ENCODE measurements around the gene CLEC3B.

The CLEC3B gene

GRCh38 chr3:45078910-45079522 is 52.9 kb downstream of the CLEC3B start:
- Histone ChIP-seq H3K4me3 (ENCODE audit: control insufficient read depth in 1 of 7, extremely low read depth in 1 of 7, insufficient read depth in 4 of 7, low read depth in 2 of 7, low read length in 6 of 7) (no peak overlapping the region), H3K9me3 (ENCODE audit: control extremely low read depth in 1 of 5, control insufficient read depth in 4 of 5, insufficient read depth in 2 of 5, low read depth in 1 of 5, low read length in 4 of 5) (peaks cover 0 to 6% (median 3%) of the 10 kb centered on the region in 5 experiments), H3K27me3 (replicated peaks in 2 of 5; ENCODE audit: control insufficient read depth in 4 of 5, insufficient read depth in 5 of 5, low read length in 4 of 5) (no peaks in the 10 kb centered on the region), H3K27ac (ENCODE audit: insufficient read depth in 1 of 2, low read depth in 1 of 2, low read length in 2 of 2, poor library complexity in 1 of 2, severe bottlenecking in 2 of 2) (no peak overlapping the region), H3K36me3 (ENCODE audit: control insufficient read depth in 4 of 4, insufficient read depth in 4 of 4, low read length in 3 of 4) (peaks cover 0 to 14% (median 5%) of the 10 kb centered on the region in 4 experiments), H3K4me1 (ENCODE audit: control extremely low read depth in 1 of 4, control insufficient read depth in 4 of 4, insufficient read depth in 4 of 4, low read length in 3 of 4) (peaks cover 0 to 9% (median 1%) of the 10 kb centered on the region in 4 experiments)
- ChIA-PET POLR2A (no interaction called here), CTCF (interaction anchor here (0.6 to 1.6 kb wide), 2 partner anchors 132 to 164 kb away, joined by 3 to 6 read pairs; no protein-coding TSS in a partner anchor)
- peak; percentile 37 to 61 (median 60) for DNase-seq
- WGBS (ENCODE audit: insufficient coverage): 84% methylated on average over 4 of the region's 8 CpGs

- CTCF ChIA-PET: interaction anchor here (0.8 to 1.6 kb wide), 4 partner anchors 10 to 153 kb away, joined by 3 to 6 read pairs (median 4); no protein-coding TSS in a partner anchor
These were observed 53.6 kb downstream of the CLEC3B start for GRCh38 chr3:45079715-45080114.

GRCh38 chr3:45080824-45081223 is 54.7 kb downstream of the CLEC3B start:
- CTCF ChIA-PET: interaction anchor here (1.1 kb wide), 1 partner anchor 152 kb away, joined by 3 read pairs; no protein-coding TSS in a partner anchor
- H3K27me3 ChIP-seq (replicated peaks in 2 of 5; ENCODE audit: control insufficient read depth in 4 of 5, insufficient read depth in 5 of 5, low read length in 4 of 5): no peaks in the 10 kb centered on the region
- 100% methylated on average over 1 of the region's 1 CpG for WGBS (ENCODE audit: insufficient coverage)

More at GRCh38 chr3:45079715-45080114, 53.6 kb downstream of the CLEC3B start:
- Histone ChIP-seq H3K27ac (ENCODE audit: insufficient read depth in 1 of 2, low read depth in 1 of 2, low read length in 2 of 2, poor library complexity in 1 of 2, severe bottlenecking in 2 of 2) (no peak overlapping the region), H3K36me3 (ENCODE audit: control insufficient read depth in 4 of 4, insufficient read depth in 4 of 4, low read length in 3 of 4) (peaks cover 0 to 20% (median 7%) of the 10 kb centered on the region in 4 experiments), H3K27me3 (replicated peaks in 2 of 5; ENCODE audit: control insufficient read depth in 4 of 5, insufficient read depth in 5 of 5, low read length in 4 of 5) (no peaks in the 10 kb centered on the region), H3K4me3 (ENCODE audit: control insufficient read depth in 1 of 7, extremely low read depth in 1 of 7, insufficient read depth in 4 of 7, low read depth in 2 of 7, low read length in 6 of 7) (no peak overlapping the region), H3K4me1 (ENCODE audit: control extremely low read depth in 1 of 4, control insufficient read depth in 4 of 4, insufficient read depth in 4 of 4, low read length in 3 of 4) (peaks cover 0 to 9% (median 1%) of the 10 kb centered on the region in 4 experiments), H3K9me3 (ENCODE audit: control extremely low read depth in 1 of 5, control insufficient read depth in 4 of 5, insufficient read depth in 2 of 5, low read depth in 1 of 5, low read length in 4 of 5) (peaks cover 0 to 6% (median 3%) of the 10 kb centered on the region in 5 experiments)
- peak in 2 of 3 donors; percentile 15 to 34 for DNase-seq
- POLR2A ChIA-PET: no interaction called here
- WGBS (ENCODE audit: insufficient coverage): no CpG with 5 or more reads among the region's 1 CpG

GRCh38 chr3:45081506-45082141 is 55.5 kb downstream of the CLEC3B start:
- no peaks in the 10 kb centered on the region for H3K27me3 ChIP-seq (replicated peaks in 2 of 5; ENCODE audit: control insufficient read depth in 4 of 5, insufficient read depth in 5 of 5, low read length in 4 of 5)
- H3K27ac ChIP-seq (ENCODE audit: insufficient read depth in 1 of 2, low read depth in 1 of 2, low read length in 2 of 2, poor library complexity in 1 of 2, severe bottlenecking in 2 of 2): no peak overlapping the region
- H3K36me3 ChIP-seq (ENCODE audit: control insufficient read depth in 4 of 4, insufficient read depth in 4 of 4, low read length in 3 of 4): peaks cover 2 to 39% (median 18%) of the 10 kb centered on the region in 4 experiments
- ChIA-PET CTCF (no interaction called here), POLR2A (no interaction called here)
- peaks cover 0 to 6% (median 3%) of the 10 kb centered on the region in 5 experiments for H3K9me3 ChIP-seq (ENCODE audit: control extremely low read depth in 1 of 5, control insufficient read depth in 4 of 5, insufficient read depth in 2 of 5, low read depth in 1 of 5, low read length in 4 of 5)
- no peak for DNase-seq
- WGBS (ENCODE audit: insufficient coverage): 100% methylated on average over 1 of the region's 2 CpGs
- peaks cover 0 to 4% (median 1%) of the 10 kb centered on the region in 4 experiments for H3K4me1 ChIP-seq (ENCODE audit: control extremely low read depth in 1 of 4, control insufficient read depth in 4 of 4, insufficient read depth in 4 of 4, low read length in 3 of 4)
- H3K4me3 ChIP-seq (ENCODE audit: control insufficient read depth in 1 of 7, extremely low read depth in 1 of 7, insufficient read depth in 4 of 7, low read depth in 2 of 7, low read length in 6 of 7): no peak overlapping the region

More at GRCh38 chr3:45080824-45081223, 54.7 kb downstream of the CLEC3B start:
- POLR2A ChIA-PET: no interaction called here
- H3K4me1 ChIP-seq (ENCODE audit: control extremely low read depth in 1 of 4, control insufficient read depth in 4 of 4, insufficient read depth in 4 of 4, low read length in 3 of 4): peaks cover 0 to 8% (median 1%) of the 10 kb centered on the region in 4 experiments
- no peak overlapping the region for H3K27ac ChIP-seq (ENCODE audit: insufficient read depth in 1 of 2, low read depth in 1 of 2, low read length in 2 of 2, poor library complexity in 1 of 2, severe bottlenecking in 2 of 2)
- no peak for DNase-seq
- H3K4me3 ChIP-seq (ENCODE audit: control insufficient read depth in 1 of 7, extremely low read depth in 1 of 7, insufficient read depth in 4 of 7, low read depth in 2 of 7, low read length in 6 of 7): no peak overlapping the region
- peaks cover 2 to 31% (median 15%) of the 10 kb centered on the region in 4 experiments for H3K36me3 ChIP-seq (ENCODE audit: control insufficient read depth in 4 of 4, insufficient read depth in 4 of 4, low read length in 3 of 4)
- H3K9me3 ChIP-seq (ENCODE audit: control extremely low read depth in 1 of 5, control insufficient read depth in 4 of 5, insufficient read depth in 2 of 5, low read depth in 1 of 5, low read length in 4 of 5): peaks cover 0 to 6% (median 3%) of the 10 kb centered on the region in 5 experiments

GRCh38 chr3:45082142-45082538 is 56.0 kb downstream of the CLEC3B start:
- H3K4me3 ChIP-seq (ENCODE audit: control insufficient read depth in 1 of 7, extremely low read depth in 1 of 7, insufficient read depth in 4 of 7, low read depth in 2 of 7, low read length in 6 of 7): no peak overlapping the region
- H3K36me3 ChIP-seq (ENCODE audit: control insufficient read depth in 4 of 4, insufficient read depth in 4 of 4, low read length in 3 of 4): peaks cover 3 to 44% (median 22%) of the 10 kb centered on the region in 4 experiments
- H3K27me3 ChIP-seq (replicated peaks in 2 of 5; ENCODE audit: control insufficient read depth in 4 of 5, insufficient read depth in 5 of 5, low read length in 4 of 5): no peaks in the 10 kb centered on the region
- WGBS (ENCODE audit: insufficient coverage): 97% methylated on average over 5 of the region's 5 CpGs
- DNase-seq: no peak
- H3K9me3 ChIP-seq (ENCODE audit: control extremely low read depth in 1 of 5, control insufficient read depth in 4 of 5, insufficient read depth in 2 of 5, low read depth in 1 of 5, low read length in 4 of 5): peaks cover 0 to 6% (median 3%) of the 10 kb centered on the region in 5 experiments
- no peak overlapping the region for H3K27ac ChIP-seq (ENCODE audit: insufficient read depth in 1 of 2, low read depth in 1 of 2, low read length in 2 of 2, poor library complexity in 1 of 2, severe bottlenecking in 2 of 2)
- POLR2A ChIA-PET: no interaction called here
- CTCF ChIA-PET: no interaction called here
- peaks cover 0 to 4% (median 1%) of the 10 kb centered on the region in 4 experiments for H3K4me1 ChIP-seq (ENCODE audit: control extremely low read depth in 1 of 4, control insufficient read depth in 4 of 4, insufficient read depth in 4 of 4, low read length in 3 of 4)

- peaks cover 0 to 6% (median 3%) of the 10 kb centered on the region in 5 experiments for H3K9me3 ChIP-seq (ENCODE audit: control extremely low read depth in 1 of 5, control insufficient read depth in 4 of 5, insufficient read depth in 2 of 5, low read depth in 1 of 5, low read length in 4 of 5)
- no peak overlapping the region for H3K4me3 ChIP-seq (ENCODE audit: control insufficient read depth in 1 of 7, extremely low read depth in 1 of 7, insufficient read depth in 4 of 7, low read depth in 2 of 7, low read length in 6 of 7)
- H3K27ac ChIP-seq (ENCODE audit: insufficient read depth in 1 of 2, low read depth in 1 of 2, low read length in 2 of 2, poor library complexity in 1 of 2, severe bottlenecking in 2 of 2): no peak overlapping the region
- H3K36me3 ChIP-seq (ENCODE audit: control insufficient read depth in 4 of 4, insufficient read depth in 4 of 4, low read length in 3 of 4): peaks cover 5 to 47% (median 24%) of the 10 kb centered on the region in 4 experiments
- ChIA-PET CTCF (no interaction called here), POLR2A (no interaction called here)
- H3K27me3 ChIP-seq (replicated peaks in 2 of 5; ENCODE audit: control insufficient read depth in 4 of 5, insufficient read depth in 5 of 5, low read length in 4 of 5): no peaks in the 10 kb centered on the region
- DNase-seq: no peak
- 94% methylated on average over 6 of the region's 6 CpGs for WGBS (ENCODE audit: insufficient coverage)
- peaks cover 0 to 4% (median 1%) of the 10 kb centered on the region in 4 experiments for H3K4me1 ChIP-seq (ENCODE audit: control extremely low read depth in 1 of 4, control insufficient read depth in 4 of 4, insufficient read depth in 4 of 4, low read length in 3 of 4)
These were observed 56.9 kb downstream of the CLEC3B start for GRCh38 chr3:45083023-45083422.

GRCh38 chr3:45084361-45084760 is 58.3 kb downstream of the CLEC3B start:
- ChIA-PET CTCF (interaction anchor here (0.8 to 1.6 kb wide), 4 partner anchors 9 to 126 kb away, joined by 3 to 5 read pairs (median 3); no protein-coding TSS in a partner anchor), POLR2A (no interaction called here)
- Histone ChIP-seq H3K4me1 (ENCODE audit: control extremely low read depth in 1 of 4, control insufficient read depth in 4 of 4, insufficient read depth in 4 of 4, low read length in 3 of 4) (peaks cover 0 to 4% (median 1%) of the 10 kb centered on the region in 4 experiments), H3K27me3 (replicated peaks in 2 of 5; ENCODE audit: control insufficient read depth in 4 of 5, insufficient read depth in 5 of 5, low read length in 4 of 5) (no peaks in the 10 kb centered on the region), H3K27ac (ENCODE audit: insufficient read depth in 1 of 2, low read depth in 1 of 2, low read length in 2 of 2, poor library complexity in 1 of 2, severe bottlenecking in 2 of 2) (no peak overlapping the region), H3K36me3 (ENCODE audit: control insufficient read depth in 4 of 4, insufficient read depth in 4 of 4, low read length in 3 of 4) (peaks cover 5 to 58% (median 26%) of the 10 kb centered on the region in 4 experiments), H3K4me3 (ENCODE audit: control insufficient read depth in 1 of 7, extremely low read depth in 1 of 7, insufficient read depth in 4 of 7, low read depth in 2 of 7, low read length in 6 of 7) (no peak overlapping the region), H3K9me3 (ENCODE audit: control extremely low read depth in 1 of 5, control insufficient read depth in 4 of 5, insufficient read depth in 2 of 5, low read depth in 1 of 5, low read length in 4 of 5) (peaks cover 0 to 6% (median 3%) of the 10 kb centered on the region in 5 experiments)
- DNase-seq: no peak
- WGBS (ENCODE audit: insufficient coverage): no CpG with 5 or more reads among the region's 1 CpG
